AG04450 (cell line): ENCODE results near the gene CACNA1A. TPM values are rescaled to one million over a fixed set of nuclear protein-coding genes. Genes with fewer than 3 reads are reported as not detected.

Experiments
- CTCF ChIA-PET: fragments of 300-600, 350-600 bp; formaldehyde crosslinking; extraction: SDS; loops from one replicate; lab custom pipeline; 2022; ENCODE audit warnings: antibody characterized with exemption, inconsistent platforms; lab: Charles Lee
- POLR2A ChIA-PET: fragments of 350-600 bp; formaldehyde crosslinking; extraction: SDS; loops from one replicate; lab custom pipeline; 2021; ENCODE audit warnings: antibody characterized with exemption, inconsistent platforms; lab: Yijun Ruan, JAX
- DNase-seq: peaks from one replicate; pipeline ENCODE4 v3.0.0-alpha.2; 2011; ENCODE audit warnings: low read depth, low spot score
- H3K27ac ChIP-seq: one replicate; pipeline ENCODE4 v1.5.1; 2012; ENCODE audit warnings: low read depth, low read length, control low read depth
- H3K27me3 ChIP-seq: one replicate; pipeline ENCODE4 v1.6.0; 2012; ENCODE audit warnings: low read length; ENCODE audit not compliant: control insufficient read depth, insufficient read depth
- H3K4me3 ChIP-seq: 2 replicates; pipeline ENCODE4 v1.5.1; 2011; ENCODE audit warnings: mild to moderate bottlenecking, low read depth, low read length, control low read depth
- H3K9me3 ChIP-seq: 2 replicates; pipeline ENCODE4 v1.5.1; 2012; ENCODE audit warnings: low read length; ENCODE audit not compliant: control insufficient read depth, insufficient read depth
- CTCF ChIP-seq: IDR thresholded peaks from 2 replicates; pipeline ENCODE4 v1.5.1; 2011; ENCODE audit warnings: low read depth, low read length, control low read depth, inconsistent platforms
- polyA minus RNA-seq: library from RNA; depleted of rRNA, polyadenylated mRNA; stranded (reverse); fragments of >200 nt; gene quantifications from 2 replicates; pipeline ENCODE4 v1.2.3, GENCODE V29; 2011; rRNA and poly(A)+ RNA removed
- polyA plus RNA-seq: library from polyadenylated mRNA; depleted of rRNA; stranded (reverse); fragments of >200 nt; gene quantifications from 2 replicates; pipeline ENCODE4 v1.2.3, GENCODE V29; 2011; rRNA removed

Gene CACNA1A
- polyA plus RNA-seq: 12.2 and 14.4 TPM in 2 replicates
- polyA minus RNA-seq: 26.6 and 29.7 TPM in 2 replicates

GRCh38 chr19:13506471-13506820 lies at the start of gene CACNA1A:
CACNA1A (minus strand) TSS chr19:13506479; CDS start chr19:13506224, 255 bp downstream.
- ChIA-PET CTCF (no interaction called here), POLR2A (interaction anchor here (0.7 kb wide), 2 partner anchors 204 to 229 kb away, joined by 3 to 12 read pairs; no protein-coding TSS in a partner anchor)
- Histone ChIP-seq H3K27ac (no peak within 1 kb of the TSS), H3K27me3 (peaks cover 13% of the 10 kb centered on the region), H3K4me3 (peak within 1 kb of the TSS; percentile 68), H3K9me3 (no peaks in the 10 kb centered on the region)
- peak; percentile 26 for DNase-seq
- TF ChIP-seq CTCF: no peak

- ChIA-PET CTCF (no interaction called here), POLR2A (no interaction called here)
- no peak overlapping the region for H3K4me3 ChIP-seq
- TF ChIP-seq CTCF: no peak
- no peaks in the 10 kb centered on the region for H3K9me3 ChIP-seq
- no peak for DNase-seq
- no peak overlapping the region for H3K27ac ChIP-seq
- H3K27me3 ChIP-seq: peaks cover 21% of the 10 kb centered on the region
Measured at GRCh38 chr19:13554506-13555240, 48.4 kb upstream of the CACNA1A start.

GRCh38 chr19:13553880-13554400 lies 47.7 kb upstream of the CACNA1A start:
- DNase-seq: no peak
- CTCF ChIA-PET: interaction anchor here (0.7 kb wide), 1 partner anchor 35 kb away, joined by 5 read pairs; no protein-coding TSS in a partner anchor
- no peak overlapping the region for H3K27ac ChIP-seq
- H3K27me3 ChIP-seq: peaks cover 20% of the 10 kb centered on the region
- H3K9me3 ChIP-seq: no peaks in the 10 kb centered on the region
- no peak for TF ChIP-seq CTCF
- H3K4me3 ChIP-seq: no peak overlapping the region
- POLR2A ChIA-PET: no interaction called here

- no peak for TF ChIP-seq CTCF
- Histone ChIP-seq H3K27ac (no peak overlapping the region), H3K27me3 (peaks cover 3% of the 10 kb centered on the region), H3K4me3 (no peak overlapping the region), H3K9me3 (no peaks in the 10 kb centered on the region)
- CTCF ChIA-PET: no interaction called here
- no peak for DNase-seq
- POLR2A ChIA-PET: no interaction called here
Measured at GRCh38 chr19:13548131-13548530, 41.9 kb upstream of the CACNA1A start.

GRCh38 chr19:13547102-13547501 lies 40.8 kb upstream of the CACNA1A start:
- H3K4me3 ChIP-seq: no peak overlapping the region
- H3K27me3 ChIP-seq: peaks cover 3% of the 10 kb centered on the region
- no peaks in the 10 kb centered on the region for H3K9me3 ChIP-seq
- CTCF ChIA-PET: interaction anchor here (0.6 kb wide), 1 partner anchor 22 kb away, joined by 3 read pairs; no protein-coding TSS in a partner anchor
- TF ChIP-seq CTCF: no peak
- POLR2A ChIA-PET: no interaction called here
- H3K27ac ChIP-seq: no peak overlapping the region
- no peak for DNase-seq
